Vagina (tissue), 2 donors: Measurements from ENCODE around the gene PPRC1. TPM values are rescaled to one million over a fixed set of nuclear protein-coding genes. Genes with fewer than 3 reads are reported as not detected.

Experiments
- DNase-seq, 2 donors: peaks; one replicate each; pipeline ENCODE4 v3.0.0-alpha.2; 2017; ENCODE audit errors: extremely low spot score in 2 of 2
- H3K27ac ChIP-seq: fragments of 200-600 bp; sonication (generic); one replicate; pipeline ENCODE4 v1.5.1; 2019
- H3K27me3 ChIP-seq: fragments of 200-600 bp; sonication (generic); one replicate; pipeline ENCODE4 v1.5.1; 2019
- H3K36me3 ChIP-seq, 2 donors: fragments of 200-600 bp; sonication (generic); one replicate each; pipeline ENCODE4 v1.5.1; 2017 to 2019
- H3K4me1 ChIP-seq: fragments of 200-600 bp; sonication (generic); one replicate; pipeline ENCODE4 v1.5.1; 2019
- H3K4me3 ChIP-seq, 2 donors: fragments of 200-600 bp; sonication (generic); 1 replicate in 1 of 2; 2 replicates in 1 of 2; pipeline ENCODE4 v1.5.1; 2016 to 2019
- H3K9me3 ChIP-seq: fragments of 200-600 bp; sonication (generic); one replicate; pipeline ENCODE4 v1.5.1; 2019
- POLR2A ChIP-seq, 2 donors: fragments of 450-650 bp; IDR thresholded peaks; one replicate each; pipeline ENCODE4 v1.6.1; 2017; ENCODE audit warnings: antibody characterized with exemption in 2 of 2, mild to moderate bottlenecking in 2 of 2, moderate library complexity in 2 of 2
- POLR2AphosphoS5 ChIP-seq, 2 donors: sonication (generic); formaldehyde crosslinking; IDR thresholded peaks; one replicate each; pipeline ENCODE4 v1.9.0; 2017; ENCODE audit warnings: antibody characterized with exemption in 2 of 2, mild to moderate bottlenecking in 2 of 2, low read depth in 1 of 2; ENCODE audit not compliant: insufficient read depth in 1 of 2
- intact Hi-C: fragments of 100-400 bp; cut with DNase I; formaldehyde crosslinking; loops from one replicate; pipeline ENCODE4 v1.15.1; 2023
- total RNA-seq: library from RNA; depleted of rRNA; stranded (reverse); fragments of >200 nt; gene quantifications from one replicate; pipeline ENCODE4 v1.2.3, GENCODE V29; 2016
- TF ChIP-seq, protein P1 (sequence below), 3 experiments: fragments of 450-650 bp in 2 of 3; fragments of 200-600 bp in 1 of 3; sonication (generic) in 1 of 3; IDR thresholded peaks; one replicate each; pipeline ENCODE4 v1.5.1; 2017 to 2019; ENCODE audit warnings: antibody characterized with exemption in 3 of 3, mild to moderate bottlenecking in 2 of 3, moderate library complexity in 2 of 3

PPRC1 gene
- total RNA-seq, 1 donor from 2014 or later: 29.5 TPM

DNA sequence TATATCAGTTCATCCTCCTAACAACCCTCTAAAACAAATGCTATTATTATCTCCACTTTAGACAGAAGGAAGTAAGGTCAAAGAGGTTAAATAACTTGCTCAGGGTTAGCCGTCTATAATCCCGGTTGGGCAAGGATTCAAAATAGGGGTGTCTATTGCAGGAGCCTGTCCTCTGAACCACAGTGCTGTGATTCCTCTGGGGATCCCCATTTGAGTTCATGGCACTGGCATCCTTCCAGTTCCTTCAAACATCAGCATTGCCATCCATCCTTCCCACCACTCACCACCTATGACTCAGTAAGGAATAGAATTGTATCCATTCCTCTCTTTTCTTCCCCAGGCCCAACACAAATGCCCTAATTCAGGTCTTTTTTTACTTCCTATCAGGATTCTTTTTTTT lies 42.1 kb upstream of the PPRC1 start:
- no peaks in the 10 kb centered on the region for H3K4me1 ChIP-seq
- TF ChIP-seq POLR2AphosphoS5 (IDR thresholded peaks at IDR 0.05; ENCODE audit: insufficient read depth in 1 of 2, low read depth in 1 of 2) (no peak), POLR2A (IDR thresholded peaks at IDR 0.05) (no peak)
- TF ChIP-seq, protein P1, sequence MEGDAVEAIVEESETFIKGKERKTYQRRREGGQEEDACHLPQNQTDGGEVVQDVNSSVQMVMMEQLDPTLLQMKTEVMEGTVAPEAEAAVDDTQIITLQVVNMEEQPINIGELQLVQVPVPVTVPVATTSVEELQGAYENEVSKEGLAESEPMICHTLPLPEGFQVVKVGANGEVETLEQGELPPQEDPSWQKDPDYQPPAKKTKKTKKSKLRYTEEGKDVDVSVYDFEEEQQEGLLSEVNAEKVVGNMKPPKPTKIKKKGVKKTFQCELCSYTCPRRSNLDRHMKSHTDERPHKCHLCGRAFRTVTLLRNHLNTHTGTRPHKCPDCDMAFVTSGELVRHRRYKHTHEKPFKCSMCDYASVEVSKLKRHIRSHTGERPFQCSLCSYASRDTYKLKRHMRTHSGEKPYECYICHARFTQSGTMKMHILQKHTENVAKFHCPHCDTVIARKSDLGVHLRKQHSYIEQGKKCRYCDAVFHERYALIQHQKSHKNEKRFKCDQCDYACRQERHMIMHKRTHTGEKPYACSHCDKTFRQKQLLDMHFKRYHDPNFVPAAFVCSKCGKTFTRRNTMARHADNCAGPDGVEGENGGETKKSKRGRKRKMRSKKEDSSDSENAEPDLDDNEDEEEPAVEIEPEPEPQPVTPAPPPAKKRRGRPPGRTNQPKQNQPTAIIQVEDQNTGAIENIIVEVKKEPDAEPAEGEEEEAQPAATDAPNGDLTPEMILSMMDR (IDR thresholded peaks at IDR 0.05): no peak
- intact Hi-C loops: no loop called here
- H3K4me3 ChIP-seq: no peak overlapping the region
- no peaks in the 10 kb centered on the region for H3K27me3 ChIP-seq
- H3K36me3 ChIP-seq: no peaks in the 10 kb centered on the region
- no peak overlapping the region for H3K27ac ChIP-seq
- no peak for DNase-seq
- H3K9me3 ChIP-seq: no peaks in the 10 kb centered on the region

DNA sequence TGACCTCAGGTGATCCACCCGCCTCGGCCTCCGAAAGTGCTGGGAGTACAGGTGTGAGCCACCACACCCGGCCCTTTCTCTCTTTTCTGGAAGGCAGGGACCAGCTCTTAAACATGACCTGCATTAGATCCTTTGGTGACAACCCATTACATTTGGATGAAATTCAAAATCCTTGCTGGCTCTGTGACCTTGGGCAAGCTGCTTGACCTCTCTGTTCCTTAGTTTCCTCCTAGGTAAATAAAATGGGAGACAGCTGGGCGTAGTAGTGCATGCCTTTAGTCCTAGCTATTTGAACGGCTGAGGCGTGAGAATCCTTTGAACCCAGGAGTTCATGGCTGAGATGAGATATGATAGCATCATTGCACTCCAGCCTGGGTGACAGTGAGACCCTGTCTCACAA lies 36.4 kb upstream of the PPRC1 start:
- H3K27me3 ChIP-seq: no peaks in the 10 kb centered on the region
- H3K4me1 ChIP-seq: no peaks in the 10 kb centered on the region
- no peaks in the 10 kb centered on the region for H3K9me3 ChIP-seq
- H3K4me3 ChIP-seq: no peak overlapping the region
- no peak for DNase-seq
- no peaks in the 10 kb centered on the region for H3K36me3 ChIP-seq
- TF ChIP-seq POLR2A (IDR thresholded peaks at IDR 0.05): no peak
- TF ChIP-seq, protein P1 (IDR thresholded peaks at IDR 0.05): no peak
- TF ChIP-seq POLR2AphosphoS5 (IDR thresholded peaks at IDR 0.05; ENCODE audit: insufficient read depth in 1 of 2, low read depth in 1 of 2): no peak
- no peak overlapping the region for H3K27ac ChIP-seq
- intact Hi-C loops: no loop called here

DNA sequence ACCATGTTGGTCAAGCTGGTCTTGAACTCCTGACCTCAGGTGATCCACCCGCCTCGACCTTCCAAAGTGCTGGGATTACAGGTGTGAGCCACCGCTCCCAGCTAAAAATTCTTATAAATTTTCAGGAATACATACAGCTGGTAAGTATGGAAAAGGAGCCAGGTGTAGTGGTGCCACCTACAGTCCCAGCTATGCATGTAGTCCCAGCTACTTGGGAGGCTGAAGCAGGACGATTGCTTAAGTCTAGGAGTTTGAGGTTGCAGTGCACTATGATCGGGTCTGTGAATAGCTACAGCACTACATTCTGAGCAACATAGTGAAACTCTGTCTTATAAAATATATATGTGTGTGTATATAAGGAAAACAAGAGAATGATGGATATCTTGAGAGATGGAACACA lies 31.7 kb upstream of the PPRC1 start:
- H3K27ac ChIP-seq: no peak overlapping the region
- H3K27me3 ChIP-seq: no peaks in the 10 kb centered on the region
- DNase-seq: no peak
- no peaks in the 10 kb centered on the region for H3K4me1 ChIP-seq
- H3K9me3 ChIP-seq: no peaks in the 10 kb centered on the region
- intact Hi-C loops: no loop called here
- TF ChIP-seq, protein P1 (IDR thresholded peaks at IDR 0.05): no peak
- TF ChIP-seq POLR2AphosphoS5 (IDR thresholded peaks at IDR 0.05; ENCODE audit: insufficient read depth in 1 of 2, low read depth in 1 of 2): no peak
- no peak for TF ChIP-seq POLR2A (IDR thresholded peaks at IDR 0.05)
- no peaks in the 10 kb centered on the region for H3K36me3 ChIP-seq
- H3K4me3 ChIP-seq: no peak overlapping the region

DNA sequence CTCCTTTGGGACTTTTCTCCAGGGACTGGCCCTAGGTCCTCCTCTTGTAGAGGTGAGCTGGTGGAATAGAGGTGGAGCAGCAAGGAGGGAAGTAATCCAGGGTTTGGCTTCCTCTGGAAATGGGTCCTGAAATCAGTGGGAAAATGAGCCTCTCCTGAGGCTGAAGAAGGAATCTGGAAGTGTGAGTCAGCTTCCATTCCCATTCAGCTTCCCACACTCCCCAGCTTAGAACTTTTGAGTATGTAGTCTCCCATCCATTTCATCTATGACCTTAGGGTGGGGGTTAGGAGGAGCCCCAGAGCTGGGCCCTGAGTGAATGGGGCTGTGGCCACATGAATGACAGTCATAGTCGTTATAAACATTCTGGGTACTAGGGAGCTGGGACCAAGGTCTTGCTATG lies 30.4 kb upstream of the PPRC1 start:
- Histone ChIP-seq H3K27ac (no peak overlapping the region), H3K9me3 (no peaks in the 10 kb centered on the region), H3K4me1 (no peaks in the 10 kb centered on the region), H3K4me3 (no peak overlapping the region), H3K27me3 (no peaks in the 10 kb centered on the region), H3K36me3 (peaks cover 0 to 7% of the 10 kb centered on the region in 2 donors)
- intact Hi-C loops: no loop called here
- TF ChIP-seq, protein P1 (IDR thresholded peaks at IDR 0.05): no peak
- no peak for TF ChIP-seq POLR2A (IDR thresholded peaks at IDR 0.05)
- TF ChIP-seq POLR2AphosphoS5 (IDR thresholded peaks at IDR 0.05; ENCODE audit: insufficient read depth in 1 of 2, low read depth in 1 of 2): no peak
- no peak for DNase-seq

DNA sequence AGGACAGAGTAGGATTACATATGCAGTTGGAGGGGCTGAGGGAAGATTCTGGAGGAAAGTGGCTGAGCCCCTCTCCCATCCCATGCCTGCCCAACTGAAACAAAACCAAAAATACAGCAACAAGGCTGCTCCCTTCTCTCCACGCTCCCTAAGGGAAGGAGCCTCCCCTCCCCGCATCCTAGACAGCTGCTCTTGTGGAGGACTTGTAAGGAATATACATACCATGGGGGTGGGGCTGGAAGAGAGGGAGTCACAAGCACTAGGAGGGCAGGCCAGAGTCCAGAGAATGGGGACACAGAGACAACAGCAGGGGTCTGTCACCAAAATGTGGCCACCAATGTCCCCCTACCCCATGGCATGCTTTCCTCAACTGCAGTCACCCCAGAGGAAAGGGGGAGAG lies 25.8 kb upstream of the PPRC1 start:
- H3K4me3 ChIP-seq: no peak overlapping the region
- peaks cover 5 to 47% of the 10 kb centered on the region in 2 donors for H3K36me3 ChIP-seq
- intact Hi-C loops: no loop called here
- TF ChIP-seq, protein P1 (IDR thresholded peaks at IDR 0.05): no peak
- TF ChIP-seq POLR2A (IDR thresholded peaks at IDR 0.05): no peak
- no peak for TF ChIP-seq POLR2AphosphoS5 (IDR thresholded peaks at IDR 0.05; ENCODE audit: insufficient read depth in 1 of 2, low read depth in 1 of 2)
- H3K9me3 ChIP-seq: no peaks in the 10 kb centered on the region
- no peaks in the 10 kb centered on the region for H3K27me3 ChIP-seq
- peaks cover 11% of the 10 kb centered on the region for H3K4me1 ChIP-seq
- DNase-seq: no peak
- H3K27ac ChIP-seq: no peak overlapping the region
